GM13977 (cell line): ENCODE results near the gene KRTAP10-9.
"Not testable (repeated sequence)": the region's sequence is repeated elsewhere in the genome, so short reads cannot be mapped to it uniquely, and the experiment has no call there.

Source experiments
- DNase-seq: peaks from one replicate; pipeline ENCODE4 v3.0.0; 2012; ENCODE audit warnings: low spot score
- in situ Hi-C: fragments of 300-500 bp; cut with MboI; formaldehyde crosslinking; loops from one replicate; pipeline ENCODE4 v1.12.0; 2022; ENCODE audit warnings: low sequenced_read_pairs, low pct_unique_long_range_greater_than_20kb, mixed read lengths, inconsistent platforms; ENCODE audit not compliant: unreplicated experiment
- TF ChIP-seq, protein P1 (sequence below): IDR thresholded peaks from 2 replicates; pipeline ENCODE4 v1.5.1; 2012; ENCODE audit warnings: mild to moderate bottlenecking, control low read depth; ENCODE audit not compliant: insufficient read depth; ENCODE audit errors: extremely low read depth, missing control alignments

The KRTAP10-9 gene

DNA sequence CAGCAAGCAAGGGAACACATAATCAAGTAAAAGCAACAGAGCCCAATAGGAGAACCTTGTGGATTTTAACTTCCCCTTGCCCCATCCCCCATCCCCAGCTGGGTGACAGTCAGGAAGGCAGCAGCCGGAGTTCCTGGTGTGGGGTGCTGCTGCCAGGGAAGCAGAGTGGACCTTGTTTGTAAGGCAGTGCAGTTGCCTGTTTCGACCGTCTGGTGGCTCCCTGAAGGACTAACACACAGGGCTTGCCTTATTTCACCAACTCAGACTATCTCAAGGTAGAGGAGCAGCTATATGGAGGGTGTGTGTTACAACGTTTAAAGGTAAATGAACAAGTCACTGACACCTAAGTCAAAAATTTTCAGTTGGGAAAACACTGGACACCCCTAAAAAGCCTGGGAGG, 8.4 kb upstream of the KRTAP10-9 start:
- DNase-seq = no peak
- TF ChIP-seq, protein P1, sequence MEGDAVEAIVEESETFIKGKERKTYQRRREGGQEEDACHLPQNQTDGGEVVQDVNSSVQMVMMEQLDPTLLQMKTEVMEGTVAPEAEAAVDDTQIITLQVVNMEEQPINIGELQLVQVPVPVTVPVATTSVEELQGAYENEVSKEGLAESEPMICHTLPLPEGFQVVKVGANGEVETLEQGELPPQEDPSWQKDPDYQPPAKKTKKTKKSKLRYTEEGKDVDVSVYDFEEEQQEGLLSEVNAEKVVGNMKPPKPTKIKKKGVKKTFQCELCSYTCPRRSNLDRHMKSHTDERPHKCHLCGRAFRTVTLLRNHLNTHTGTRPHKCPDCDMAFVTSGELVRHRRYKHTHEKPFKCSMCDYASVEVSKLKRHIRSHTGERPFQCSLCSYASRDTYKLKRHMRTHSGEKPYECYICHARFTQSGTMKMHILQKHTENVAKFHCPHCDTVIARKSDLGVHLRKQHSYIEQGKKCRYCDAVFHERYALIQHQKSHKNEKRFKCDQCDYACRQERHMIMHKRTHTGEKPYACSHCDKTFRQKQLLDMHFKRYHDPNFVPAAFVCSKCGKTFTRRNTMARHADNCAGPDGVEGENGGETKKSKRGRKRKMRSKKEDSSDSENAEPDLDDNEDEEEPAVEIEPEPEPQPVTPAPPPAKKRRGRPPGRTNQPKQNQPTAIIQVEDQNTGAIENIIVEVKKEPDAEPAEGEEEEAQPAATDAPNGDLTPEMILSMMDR = peak; percentile 28
- in situ Hi-C loops = no loop called here

DNA sequence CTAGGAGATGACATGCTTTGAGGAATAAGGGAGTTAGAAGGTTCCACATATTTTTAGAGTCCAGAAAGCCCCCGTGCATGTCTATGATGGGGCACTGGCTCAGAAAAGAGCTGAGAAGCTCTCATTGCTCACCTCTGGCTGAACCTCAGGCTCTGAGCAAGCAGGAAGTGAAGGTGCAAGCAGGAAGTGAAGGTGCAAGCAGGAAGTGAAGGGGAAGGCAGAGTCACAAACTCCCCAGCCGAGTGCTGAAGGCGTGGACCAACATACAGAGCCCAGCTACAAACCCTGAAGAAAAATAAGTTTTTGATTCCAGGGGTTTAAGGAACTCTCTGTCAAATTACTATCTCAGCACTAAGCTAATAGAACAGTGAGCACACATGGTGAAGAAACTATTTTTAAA, 8.0 kb upstream of the KRTAP10-9 start:
- in situ Hi-C loops = no loop called here
- TF ChIP-seq, protein P1 = no peak

DNA sequence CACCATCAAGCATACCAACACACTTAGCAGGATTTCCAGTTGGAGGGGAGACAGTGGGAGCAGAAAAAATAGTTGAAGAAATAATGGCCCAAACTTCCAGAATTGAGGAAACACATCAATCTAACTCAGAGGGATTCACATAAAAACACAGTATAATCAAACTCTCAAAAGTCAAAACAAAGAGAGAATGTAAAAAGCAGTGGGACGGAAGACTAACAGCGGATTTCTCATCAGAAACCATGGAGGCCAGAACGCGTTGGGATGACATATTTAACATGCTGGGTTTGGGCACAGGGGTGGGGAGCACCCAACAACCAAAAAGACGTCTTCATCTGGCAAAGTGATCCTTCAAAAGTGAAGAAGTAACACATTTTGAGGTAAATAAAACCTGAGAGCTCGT, 7.0 kb upstream of the KRTAP10-9 start:
- no peak for DNase-seq
- in situ Hi-C loops = no loop called here
- TF ChIP-seq, protein P1 = no peak

More for the DNA sequence above, 8.0 kb upstream of the KRTAP10-9 start:
- no peak for DNase-seq

DNA sequence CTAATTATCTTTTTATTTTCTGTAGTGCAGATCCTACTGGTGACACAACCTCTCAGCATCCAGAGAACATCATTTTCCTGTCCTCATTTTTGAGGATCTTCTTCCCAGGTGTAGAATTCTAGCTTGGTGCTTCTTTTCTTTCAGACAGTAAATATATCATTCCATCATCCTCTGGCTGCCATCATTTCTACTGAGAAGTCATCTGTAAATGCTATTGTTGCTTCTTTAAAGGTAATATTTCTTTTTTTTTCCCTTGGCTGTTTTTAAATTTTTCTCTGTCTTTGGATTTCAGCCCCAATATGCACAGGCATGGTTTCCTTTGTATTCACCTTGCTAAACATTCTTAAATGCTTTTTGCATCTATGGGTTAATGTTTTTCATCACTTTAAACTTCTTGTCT, 3.3 kb upstream of the KRTAP10-9 start:
- no peak for DNase-seq
- TF ChIP-seq, protein P1 = no peak
- in situ Hi-C loops = no loop called here

DNA sequence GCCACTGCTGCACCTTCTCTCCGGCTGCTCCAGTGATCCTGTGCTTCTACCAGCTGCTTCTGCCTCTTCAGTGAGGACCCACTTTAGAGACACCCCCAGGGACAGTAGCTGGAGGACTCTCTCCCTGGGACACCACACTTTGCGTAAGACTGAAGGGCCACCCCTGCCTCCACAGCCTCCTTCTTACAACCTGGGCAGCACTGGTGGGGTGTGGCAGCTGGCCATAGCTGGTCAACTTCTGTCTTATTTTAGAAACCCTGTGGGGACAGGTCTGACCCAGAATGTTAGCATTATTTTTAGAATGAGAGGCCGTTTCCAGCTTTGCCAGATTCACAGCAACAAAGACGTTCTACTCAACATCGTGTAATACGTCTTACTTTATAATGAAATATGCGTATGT, 1.1 kb upstream of the KRTAP10-9 start:
- DNase-seq = no peak
- in situ Hi-C loops = no loop called here
- TF ChIP-seq, protein P1 = no peak

DNA sequence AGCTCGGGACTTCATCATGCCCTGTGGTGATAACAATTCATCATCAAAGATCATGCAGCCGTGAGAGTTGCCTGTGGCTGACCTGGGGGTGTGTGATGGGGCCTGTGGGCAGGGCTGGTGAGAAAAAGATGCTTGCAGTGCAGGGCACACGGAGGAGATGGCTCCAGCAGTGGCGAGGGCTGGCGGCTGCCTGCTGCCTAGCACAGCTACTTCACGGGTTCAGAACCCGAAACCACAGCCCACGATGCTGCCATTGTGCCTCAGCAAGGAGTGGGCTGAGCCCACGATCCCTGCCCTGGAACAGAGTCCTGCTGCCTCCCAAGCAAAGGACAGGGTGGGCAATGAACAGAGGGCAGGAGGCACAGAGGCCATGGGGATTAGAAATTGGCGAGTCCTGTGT, 631 bp upstream of the KRTAP10-9 start:
- in situ Hi-C loops = no loop called here

DNA sequence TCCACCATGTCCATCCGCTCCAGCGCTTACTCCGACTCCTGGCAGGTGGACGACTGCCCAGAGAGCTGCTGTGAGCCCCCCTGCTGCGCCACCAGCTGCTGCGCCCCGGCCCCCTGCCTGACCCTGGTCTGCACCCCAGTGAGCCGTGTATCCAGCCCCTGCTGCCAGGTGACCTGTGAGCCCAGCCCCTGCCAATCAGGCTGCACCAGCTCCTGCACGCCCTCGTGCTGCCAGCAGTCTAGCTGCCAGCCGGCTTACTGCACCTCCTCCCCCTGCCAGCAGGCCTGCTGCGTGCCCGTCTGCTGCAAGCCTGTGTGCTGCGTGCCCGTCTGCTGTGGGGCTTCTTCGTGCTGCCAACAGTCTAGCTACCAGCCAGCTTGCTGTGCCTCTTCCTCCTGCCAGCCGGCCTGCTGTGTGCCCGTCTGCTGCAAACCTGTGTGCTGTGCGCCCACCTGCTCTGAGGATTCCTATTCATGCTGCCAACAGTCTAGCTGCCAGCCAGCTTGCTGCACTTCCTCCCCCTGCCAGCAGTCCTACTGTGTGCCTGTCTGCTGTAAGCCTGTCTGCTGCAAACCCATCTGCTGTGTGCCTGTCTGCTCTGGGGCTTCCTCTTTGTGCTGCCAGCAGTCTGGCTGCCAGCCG, 409 bp downstream of the KRTAP10-9 start:
- in situ Hi-C loops, DNase-seq: not testable (repeated sequence)

More for the DNA sequence above, 631 bp upstream of the KRTAP10-9 start:
- TF ChIP-seq, protein P1 = no peak
- DNase-seq = no peak

DNA sequence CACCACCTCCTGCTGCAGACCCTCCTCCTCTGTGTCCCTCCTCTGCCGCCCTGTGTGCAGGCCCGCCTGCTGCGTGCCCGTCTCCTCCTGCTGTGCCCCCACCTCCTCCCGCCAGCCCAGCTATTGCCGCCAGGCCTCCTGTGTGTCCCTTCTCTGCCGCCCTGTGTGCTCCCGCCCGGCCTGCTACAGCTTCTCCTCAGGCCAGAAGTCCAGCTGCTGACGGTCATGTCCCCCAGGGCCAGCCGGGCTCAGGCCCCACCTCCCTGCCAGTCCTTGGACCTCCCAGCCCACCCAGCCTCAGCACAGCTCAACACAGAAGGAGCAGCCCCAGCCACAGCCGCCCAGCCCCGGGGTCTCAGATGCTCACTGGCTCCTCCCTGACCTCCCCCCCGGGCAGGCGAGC, 939 bp downstream of the KRTAP10-9 start:
- in situ Hi-C loops, DNase-seq: not testable (repeated sequence)
